Coronary artery (tissue), 2 donors: Measurements from ENCODE around the gene RTP2.

Experiments
- DNase-seq: peaks from one replicate; pipeline ENCODE4 v3.0.0-alpha.2; 2017; ENCODE audit warnings: low spot score
- H3K27ac ChIP-seq, 2 donors: fragments of 200-600 bp; sonication (generic); one replicate each; pipeline ENCODE4 v1.5.1; 2016 to 2019
- H3K4me3 ChIP-seq: fragments of 200-600 bp; sonication (generic); 2 replicates; pipeline ENCODE4 v1.5.1; 2016; ENCODE audit warnings: mild to moderate bottlenecking, moderate library complexity
- CTCF ChIP-seq: fragments of 200-600 bp; sonication (generic); IDR thresholded peaks from one replicate; pipeline ENCODE4 v1.5.1; 2019; ENCODE audit warnings: antibody characterized with exemption

RTP2 gene

DNA sequence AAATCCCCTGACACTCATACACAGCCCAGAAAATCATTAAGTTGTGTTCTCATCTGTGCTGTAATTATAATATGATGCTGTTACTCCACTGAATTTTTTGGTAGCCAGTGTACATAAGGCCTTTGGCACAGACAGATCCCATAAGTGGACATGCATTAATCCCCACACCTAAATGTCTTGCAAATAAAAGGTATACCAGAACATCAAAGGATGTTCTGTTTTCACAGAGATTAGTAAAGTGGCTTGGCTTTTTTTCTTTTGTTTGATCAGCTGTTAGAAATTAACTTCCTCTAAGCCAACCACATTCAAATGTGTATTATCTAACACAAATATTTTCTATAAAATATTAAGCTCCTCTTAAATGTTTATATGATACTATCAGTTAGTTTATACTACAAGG lies 34.8 kb downstream of the RTP2 start:
- no peak overlapping the region for H3K4me3 ChIP-seq
- DNase-seq, result no peak
- no peak overlapping the region for H3K27ac ChIP-seq
- no peak for TF ChIP-seq CTCF

DNA sequence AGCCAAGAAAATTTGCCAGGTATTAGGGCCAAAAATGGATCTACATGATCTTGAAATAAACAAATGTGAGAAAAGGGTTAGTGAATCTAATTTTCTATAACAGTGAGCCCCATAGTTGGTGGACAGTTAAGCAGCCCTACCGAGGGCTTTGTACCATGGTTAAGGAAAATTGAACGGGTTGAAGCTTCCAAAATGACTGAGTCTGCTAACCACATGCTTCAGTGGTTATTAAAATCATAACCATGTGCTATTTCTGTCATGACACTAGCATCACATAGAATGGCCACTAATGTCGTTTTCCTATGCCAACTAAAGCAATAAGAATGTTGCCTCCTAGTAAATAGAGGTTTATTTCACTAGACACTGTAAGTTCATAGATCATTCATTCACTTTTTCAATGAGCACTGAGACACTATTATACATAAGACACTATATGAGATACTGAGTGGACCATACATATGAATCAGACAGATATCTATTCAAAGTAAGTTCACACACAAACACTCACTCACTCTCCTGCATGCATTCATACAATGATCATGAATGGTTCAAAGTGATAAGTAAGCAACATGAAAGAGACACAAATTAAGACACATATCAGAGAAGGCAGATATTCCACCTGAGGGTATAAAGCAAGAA lies 36.5 kb downstream of the RTP2 start:
- DNase-seq, result no peak
- TF ChIP-seq CTCF, result no peak
- Histone ChIP-seq H3K27ac (no peak overlapping the region), H3K4me3 (no peak overlapping the region)

DNA sequence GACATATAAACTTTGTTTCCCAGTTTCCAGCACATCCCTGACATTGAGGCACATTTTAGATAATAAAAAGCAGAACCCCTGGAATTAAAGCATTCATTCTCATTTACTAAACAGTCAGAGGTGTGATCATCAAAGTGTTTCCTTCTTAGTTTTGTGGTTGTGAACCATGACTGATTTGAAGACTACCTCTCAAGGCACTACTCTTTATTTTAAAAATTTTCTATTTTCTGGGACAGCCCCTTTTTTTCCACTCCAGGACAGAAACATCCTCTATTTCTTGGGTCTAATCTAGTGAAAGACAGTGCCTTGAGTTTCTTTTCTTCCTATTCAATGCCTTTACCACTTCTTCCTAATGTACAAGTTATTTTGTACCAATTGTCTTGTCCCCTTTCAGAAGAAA lies 37.3 kb downstream of the RTP2 start:
- no peak overlapping the region for H3K4me3 ChIP-seq
- no peak overlapping the region for H3K27ac ChIP-seq
- no peak for DNase-seq
- no peak for TF ChIP-seq CTCF

GRCh38 chr3:187662848-187663409 lies 39.4 kb downstream of the RTP2 start:
- Histone ChIP-seq H3K4me3 (no peak overlapping the region), H3K27ac (no peak overlapping the region)
- DNase-seq, result no peak
- no peak for TF ChIP-seq CTCF

GRCh38 chr3:187661267-187661666 lies 41.1 kb downstream of the RTP2 start:
- H3K27ac ChIP-seq, result no peak overlapping the region
- TF ChIP-seq CTCF, result no peak

DNA sequence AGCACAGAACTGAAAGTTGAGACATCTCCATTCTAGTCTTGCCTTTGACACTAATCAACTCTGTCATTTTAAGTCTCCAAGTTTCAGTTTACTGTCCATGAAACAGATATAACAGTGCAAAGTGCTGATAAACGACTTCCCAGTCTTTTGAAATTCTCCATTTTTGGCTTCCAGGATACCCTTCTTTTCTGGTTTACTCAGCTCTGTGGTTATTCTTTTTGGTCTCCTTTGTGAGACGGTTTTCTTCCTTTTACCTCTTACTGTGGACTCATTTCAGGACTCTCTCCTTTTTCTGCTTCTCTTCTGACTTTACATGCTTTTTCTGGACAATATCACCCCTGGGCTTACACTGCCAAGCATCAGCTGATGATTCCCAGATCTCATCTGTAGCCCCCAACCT lies 51.1 kb downstream of the RTP2 start:
- no peak for TF ChIP-seq CTCF
- DNase-seq, result no peak
- no peak overlapping the region for H3K4me3 ChIP-seq
- H3K27ac ChIP-seq, result no peak overlapping the region

More at GRCh38 chr3:187661267-187661666, 41.1 kb downstream of the RTP2 start:
- H3K4me3 ChIP-seq, result no peak overlapping the region
- no peak for DNase-seq
